Activated CD8-positive, alpha-beta memory T cell treated with anti-CD3 and anti-CD28 coated beads, Interleukin-2, amount 10 ng/mL, durations not matched to agents 7 days and 5 days (primary cell): Measurements from ENCODE around the gene MTHFD1L. TPM values are rescaled to one million over a fixed set of nuclear protein-coding genes. Genes with fewer than 3 reads are reported as not detected.
"Not testable (repeated sequence)": the region's sequence is repeated elsewhere in the genome, so short reads cannot be mapped to it uniquely, and the experiment has no call there.

Experiments
- ATAC-seq: fragments of 150-1000 bp; cut with Tn5 transposase; one replicate; pipeline ENCODE4 v1.10.0; 2021; ENCODE audit warnings: moderate library complexity
- CTCF ChIA-PET: fragments of 350-600 bp; sonication (Branson Sonifier 250); formaldehyde crosslinking; loops from one replicate; lab custom pipeline; 2021; ENCODE audit warnings: antibody characterized with exemption; lab: Charles Lee
- DNase-seq: peaks from one replicate; pipeline ENCODE4 v3.0.0-alpha.2; 2020
- H3K27ac Mint-ChIP-seq: one replicate; pipeline ENCODE4 v1.8.0; 2021; ENCODE audit warnings: mild to moderate bottlenecking, mixed read lengths
- H3K27me3 Mint-ChIP-seq: one replicate; pipeline ENCODE4 v1.8.0; 2021; ENCODE audit warnings: mixed read lengths
- H3K36me3 Mint-ChIP-seq: one replicate; pipeline ENCODE4 v1.8.0; 2021; ENCODE audit warnings: mild to moderate bottlenecking, mixed read lengths
- H3K4me1 Mint-ChIP-seq: one replicate; pipeline ENCODE4 v1.8.0; 2021; ENCODE audit warnings: mixed read lengths
- H3K4me3 Mint-ChIP-seq: one replicate; pipeline ENCODE4 v1.8.0; 2021; ENCODE audit warnings: mild to moderate bottlenecking, moderate library complexity, mixed read lengths
- H3K9me3 Mint-ChIP-seq: one replicate; pipeline ENCODE4 v1.8.0; 2022; ENCODE audit warnings: low read depth, mixed read lengths
- total RNA-seq, 2 experiments: library from RNA; stranded (reverse); gene quantifications; one replicate each; pipeline ENCODE4 v1.2.3, GENCODE V29; 2021

MTHFD1L gene
- total RNA-seq, 2 experiments from 2014 or later, result 54.1 to 82.8 TPM

- H3K4me3 Mint-ChIP-seq, result no peak overlapping the region
- no peak overlapping the region for H3K27ac Mint-ChIP-seq
- H3K27me3 Mint-ChIP-seq, result no peaks in the 10 kb centered on the region
- peaks cover 2% of the 10 kb centered on the region for H3K9me3 Mint-ChIP-seq
- CTCF ChIA-PET, result interaction anchor here (0.6 to 7.6 kb wide), 6 partner anchors 8 to 307 kb away, joined by 3 to 37 read pairs (median 3); no protein-coding TSS in a partner anchor
- H3K36me3 Mint-ChIP-seq, result peaks cover 29% of the 10 kb centered on the region
- peaks cover 12% of the 10 kb centered on the region for H3K4me1 Mint-ChIP-seq
- DNase-seq (no peak), ATAC-seq (no peak)
Measured at GRCh38 chr6:151026041-151026663, 160.7 kb downstream of the MTHFD1L start.

- no peak overlapping the region for H3K27ac Mint-ChIP-seq
- H3K4me3 Mint-ChIP-seq, result no peak overlapping the region
- H3K27me3 Mint-ChIP-seq, result no peaks in the 10 kb centered on the region
- H3K9me3 Mint-ChIP-seq, result peaks cover 2% of the 10 kb centered on the region
- H3K36me3 Mint-ChIP-seq, result peaks cover 27% of the 10 kb centered on the region
- H3K4me1 Mint-ChIP-seq, result peaks cover 12% of the 10 kb centered on the region
- ATAC-seq (no peak), DNase-seq (no peak)
- CTCF ChIA-PET, result interaction anchor here (1.0 to 7.6 kb wide), 3 partner anchors 9 to 18 kb away, joined by 3 to 37 read pairs (median 3); no protein-coding TSS in a partner anchor
Measured at GRCh38 chr6:151027295-151027747, 161.8 kb downstream of the MTHFD1L start.

GRCh38 chr6:151027936-151028838 lies 162.7 kb downstream of the MTHFD1L start:
- Mint-ChIP-seq H3K4me3 (no peak overlapping the region), H3K27me3 (no peaks in the 10 kb centered on the region), H3K27ac (peak overlapping the region; percentile 54), H3K4me1 (peaks cover 12% of the 10 kb centered on the region), H3K36me3 (peaks cover 27% of the 10 kb centered on the region), H3K9me3 (peaks cover 2% of the 10 kb centered on the region)
- DNase-seq, result peak; percentile 49
- CTCF ChIA-PET, result interaction anchor here (7.6 kb wide), 1 partner anchor 14 kb away, joined by 37 read pairs; no protein-coding TSS in a partner anchor
- peak; percentile 68 for ATAC-seq

GRCh38 chr6:151029970-151030369 lies 164.5 kb downstream of the MTHFD1L start:
- CTCF ChIA-PET, result interaction anchor here (1.2 kb wide), 1 partner anchor 294 kb away, joined by 3 read pairs; no protein-coding TSS in a partner anchor
- Mint-ChIP-seq H3K36me3 (peaks cover 36% of the 10 kb centered on the region), H3K27me3 (no peaks in the 10 kb centered on the region), H3K9me3 (peaks cover 2% of the 10 kb centered on the region), H3K4me1 (peaks cover 12% of the 10 kb centered on the region), H3K4me3 (no peak overlapping the region), H3K27ac (no peak overlapping the region)
- ATAC-seq, result no peak
- DNase-seq, result no peak

GRCh38 chr6:151032034-151032433 lies 166.5 kb downstream of the MTHFD1L start:
- Mint-ChIP-seq H3K27me3 (no peaks in the 10 kb centered on the region), H3K27ac (no peak overlapping the region), H3K4me3 (no peak overlapping the region), H3K9me3 (peaks cover 2% of the 10 kb centered on the region), H3K4me1 (peaks cover 25% of the 10 kb centered on the region), H3K36me3 (peaks cover 42% of the 10 kb centered on the region)
- DNase-seq (no peak), ATAC-seq (no peak)
- CTCF ChIA-PET, result interaction anchor here (1.1 to 1.5 kb wide), 3 partner anchors 18 to 303 kb away, joined by 3 to 4 read pairs (median 3); no protein-coding TSS in a partner anchor

GRCh38 chr6:151034825-151035781 lies 169.6 kb downstream of the MTHFD1L start:
- DNase-seq (no peak), ATAC-seq (no peak)
- no peaks in the 10 kb centered on the region for H3K9me3 Mint-ChIP-seq
- H3K27ac Mint-ChIP-seq, result no peak overlapping the region
- H3K4me3 Mint-ChIP-seq, result no peak overlapping the region
- CTCF ChIA-PET, result no interaction called here
- H3K4me1 Mint-ChIP-seq, result peaks cover 18% of the 10 kb centered on the region
- H3K27me3 Mint-ChIP-seq, result no peaks in the 10 kb centered on the region
- peaks cover 43% of the 10 kb centered on the region for H3K36me3 Mint-ChIP-seq

GRCh38 chr6:151036211-151036721 lies 170.8 kb downstream of the MTHFD1L start:
- not testable (repeated sequence) for DNase-seq, ATAC-seq, H3K27me3 Mint-ChIP-seq, H3K4me3 Mint-ChIP-seq, H3K9me3 Mint-ChIP-seq, H3K27ac Mint-ChIP-seq
- Mint-ChIP-seq H3K36me3 (peaks cover 43% of the 10 kb centered on the region), H3K4me1 (peaks cover 18% of the 10 kb centered on the region)
- CTCF ChIA-PET, result interaction anchor here (0.9 kb wide), 1 partner anchor 288 kb away, joined by 3 read pairs; no protein-coding TSS in a partner anchor

DNA sequence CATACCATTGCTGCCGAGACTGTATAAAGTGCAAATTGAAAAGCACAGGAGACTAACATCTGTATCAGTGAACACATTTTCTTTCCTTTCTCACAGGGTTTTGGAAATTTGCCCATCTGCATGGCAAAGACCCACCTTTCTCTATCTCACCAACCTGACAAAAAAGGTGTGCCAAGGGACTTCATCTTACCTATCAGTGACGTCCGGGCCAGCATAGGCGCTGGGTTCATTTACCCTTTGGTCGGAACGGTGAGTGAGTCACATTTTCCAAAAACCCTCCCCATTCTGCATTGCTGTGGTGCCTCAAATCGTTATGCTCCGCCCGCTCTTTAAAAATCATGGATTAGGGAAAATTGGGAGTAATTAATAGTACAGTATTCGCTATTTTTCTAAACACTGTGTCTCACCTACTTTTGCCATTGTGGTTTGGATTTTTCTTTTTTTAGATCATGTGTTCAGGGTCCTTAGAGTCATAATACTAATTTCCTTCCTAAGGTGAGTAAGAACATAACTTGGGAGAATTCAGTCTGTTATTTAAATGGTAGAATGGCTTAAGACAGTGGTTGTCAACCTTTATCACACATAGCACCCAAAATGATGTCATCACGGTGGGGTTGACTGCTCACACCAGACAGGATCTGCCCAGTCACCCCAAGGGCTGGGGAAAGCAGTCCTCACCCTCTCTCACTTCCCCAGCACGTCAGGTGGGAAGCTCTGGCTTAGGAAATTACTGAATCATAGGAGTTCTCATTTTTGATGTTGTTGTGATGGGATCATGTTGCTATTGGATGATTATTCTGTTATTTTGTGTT lies 171.6 kb downstream of the MTHFD1L start:
- CTCF ChIA-PET, result interaction anchor here (0.9 to 1.1 kb wide), 2 partner anchors 23 to 287 kb away, joined by 3 to 5 read pairs; no protein-coding TSS in a partner anchor
- ATAC-seq, result no peak
- DNase-seq, result peak; percentile 52
- Mint-ChIP-seq H3K36me3 (peaks cover 43% of the 10 kb centered on the region), H3K27ac (no peak overlapping the region), H3K4me3 (no peak overlapping the region), H3K27me3 (no peaks in the 10 kb centered on the region), H3K9me3 (no peaks in the 10 kb centered on the region), H3K4me1 (peaks cover 18% of the 10 kb centered on the region)

DNA sequence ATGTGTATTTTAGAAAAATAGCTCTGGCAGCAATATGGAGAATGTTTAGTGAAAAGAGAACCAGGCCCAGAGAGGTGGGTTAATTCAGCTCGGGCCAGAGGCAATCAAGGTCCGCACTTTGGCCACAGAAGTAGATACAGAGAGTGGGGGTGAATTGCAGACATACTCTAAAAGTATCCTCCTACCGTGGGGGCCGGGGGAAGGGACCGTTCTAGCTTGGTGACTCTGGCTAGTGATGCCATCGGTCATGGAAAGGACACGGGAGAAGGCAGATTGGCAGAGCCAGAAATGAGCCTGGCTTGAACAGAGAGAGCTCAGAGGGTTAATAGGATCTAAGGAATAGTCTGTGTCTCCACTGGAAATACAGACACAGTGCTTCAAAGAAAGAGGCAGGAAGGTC lies 173.1 kb downstream of the MTHFD1L start:
- H3K4me1 Mint-ChIP-seq, result peaks cover 18% of the 10 kb centered on the region
- CTCF ChIA-PET, result interaction anchor here (1.3 kb wide), 1 partner anchor 147 kb away, joined by 5 read pairs; no protein-coding TSS in a partner anchor
- no peak overlapping the region for H3K27ac Mint-ChIP-seq
- H3K27me3 Mint-ChIP-seq, result no peaks in the 10 kb centered on the region
- no peak overlapping the region for H3K4me3 Mint-ChIP-seq
- ATAC-seq (no peak), DNase-seq (no peak)
- no peaks in the 10 kb centered on the region for H3K9me3 Mint-ChIP-seq
- H3K36me3 Mint-ChIP-seq, result peaks cover 41% of the 10 kb centered on the region

GRCh38 chr6:151040888-151041521 lies 175.5 kb downstream of the MTHFD1L start:
- peaks cover 43% of the 10 kb centered on the region for H3K36me3 Mint-ChIP-seq
- H3K4me1 Mint-ChIP-seq, result peaks cover 15% of the 10 kb centered on the region
- not testable (repeated sequence) for H3K27me3 Mint-ChIP-seq, DNase-seq, H3K4me3 Mint-ChIP-seq, ATAC-seq, H3K27ac Mint-ChIP-seq, H3K9me3 Mint-ChIP-seq
- CTCF ChIA-PET, result interaction anchor here (0.6 kb wide), 1 partner anchor 18 kb away, joined by 3 read pairs; no protein-coding TSS in a partner anchor

DNA sequence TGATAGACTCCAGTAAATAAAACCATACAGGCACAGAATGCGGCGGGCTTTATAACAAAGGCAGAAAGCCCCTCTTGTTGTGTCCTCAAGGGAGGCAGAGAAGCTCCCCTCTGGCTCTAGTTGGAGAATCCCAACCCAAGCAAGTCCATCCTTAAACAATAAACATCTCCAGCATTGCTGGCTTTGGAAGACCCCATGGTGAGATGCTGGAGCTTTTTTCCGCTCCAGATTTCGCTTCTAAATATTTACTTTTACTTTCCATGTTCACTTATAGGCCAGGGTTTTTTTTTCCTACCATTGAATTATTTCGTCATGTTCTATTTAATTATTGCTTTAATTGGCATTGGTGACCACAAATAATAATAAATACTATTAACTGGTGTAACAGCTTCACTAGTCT lies 176.2 kb downstream of the MTHFD1L start:
- Mint-ChIP-seq H3K4me1 (peaks cover 9% of the 10 kb centered on the region), H3K9me3 (peaks cover 4% of the 10 kb centered on the region), H3K27me3 (no peaks in the 10 kb centered on the region), H3K27ac (no peak overlapping the region), H3K36me3 (peaks cover 42% of the 10 kb centered on the region), H3K4me3 (no peak overlapping the region)
- ATAC-seq (no peak), DNase-seq (no peak)
- CTCF ChIA-PET, result no interaction called here
